ENCODE measurements around the gene SAYSD1. TPM values are rescaled to one million over a fixed set of nuclear protein-coding genes. Genes with fewer than 3 reads are reported as not detected.

Gene SAYSD1
- total RNA-seq, 1 donor from 2014 or later = 8.2 TPM

- no peak for TF ChIP-seq EZH2phosphoT487 (IDR thresholded peaks at IDR 0.05)
- TF ChIP-seq, protein P1, sequence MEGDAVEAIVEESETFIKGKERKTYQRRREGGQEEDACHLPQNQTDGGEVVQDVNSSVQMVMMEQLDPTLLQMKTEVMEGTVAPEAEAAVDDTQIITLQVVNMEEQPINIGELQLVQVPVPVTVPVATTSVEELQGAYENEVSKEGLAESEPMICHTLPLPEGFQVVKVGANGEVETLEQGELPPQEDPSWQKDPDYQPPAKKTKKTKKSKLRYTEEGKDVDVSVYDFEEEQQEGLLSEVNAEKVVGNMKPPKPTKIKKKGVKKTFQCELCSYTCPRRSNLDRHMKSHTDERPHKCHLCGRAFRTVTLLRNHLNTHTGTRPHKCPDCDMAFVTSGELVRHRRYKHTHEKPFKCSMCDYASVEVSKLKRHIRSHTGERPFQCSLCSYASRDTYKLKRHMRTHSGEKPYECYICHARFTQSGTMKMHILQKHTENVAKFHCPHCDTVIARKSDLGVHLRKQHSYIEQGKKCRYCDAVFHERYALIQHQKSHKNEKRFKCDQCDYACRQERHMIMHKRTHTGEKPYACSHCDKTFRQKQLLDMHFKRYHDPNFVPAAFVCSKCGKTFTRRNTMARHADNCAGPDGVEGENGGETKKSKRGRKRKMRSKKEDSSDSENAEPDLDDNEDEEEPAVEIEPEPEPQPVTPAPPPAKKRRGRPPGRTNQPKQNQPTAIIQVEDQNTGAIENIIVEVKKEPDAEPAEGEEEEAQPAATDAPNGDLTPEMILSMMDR (IDR thresholded peaks at IDR 0.05) = peak; percentile 78
- no peak for TF ChIP-seq EZH2 (IDR thresholded peaks at IDR 0.05)
- H3K36me3 ChIP-seq = no peaks in the 10 kb centered on the region
- Mint-ChIP-seq H3K27ac (no peak overlapping the region), H3K9me3 (no peaks in the 10 kb centered on the region), H3K4me3 (no peak overlapping the region), H3K36me3 (peaks cover 15% of the 10 kb centered on the region), H3K27me3 (ENCODE audit: insufficient read depth, low read depth) (peaks cover 2% of the 10 kb centered on the region), H3K4me1 (no peaks in the 10 kb centered on the region)
- peaks cover 6% of the 10 kb centered on the region for H4K20me1 ChIP-seq (ENCODE audit: low read depth)
- H3K27ac ChIP-seq = no peak overlapping the region
- H2AFZ ChIP-seq (replicated peaks) = no peak overlapping the region
- no peak overlapping the region for H3K4me2 ChIP-seq
- H3K4me3 ChIP-seq = no peak overlapping the region
- no peaks in the 10 kb centered on the region for H3K27me3 ChIP-seq
- no peaks in the 10 kb centered on the region for H3K79me2 ChIP-seq (ENCODE audit: low read depth)
- H3K9me3 ChIP-seq (ENCODE audit: low read depth) = no peaks in the 10 kb centered on the region
- no peaks in the 10 kb centered on the region for H3F3A ChIP-seq (ENCODE audit: low read depth)
- no peak overlapping the region for H3K9ac ChIP-seq
- peak; percentile 80 for DNase-seq (ENCODE audit: low spot score)
- no peaks in the 10 kb centered on the region for H3K4me1 ChIP-seq
These were observed 12.7 kb downstream of the SAYSD1 start for GRCh38 chr6:39102071-39102820.

DNA sequence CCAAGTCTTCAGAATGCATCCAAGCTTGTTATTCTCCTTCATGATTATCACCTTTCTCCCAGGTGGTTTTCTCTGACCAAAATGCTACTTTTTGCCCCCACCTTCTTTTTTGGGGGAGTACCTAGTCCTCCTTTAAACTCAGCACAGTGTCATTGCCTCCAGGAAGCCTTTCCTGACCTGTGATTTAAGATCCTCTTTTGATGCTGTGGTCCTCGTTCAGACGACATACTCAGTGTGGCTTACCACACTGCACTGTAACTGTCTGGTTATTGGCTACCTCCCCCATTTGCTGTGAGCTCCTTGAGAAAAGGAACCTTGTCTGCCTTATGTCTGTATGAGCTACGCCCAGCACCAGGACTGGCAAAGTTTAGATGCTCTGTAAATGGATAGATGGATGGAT, 14.6 kb downstream of the SAYSD1 start:
- TF ChIP-seq, protein P1 (IDR thresholded peaks at IDR 0.05) = no peak
- TF ChIP-seq EZH2phosphoT487 (IDR thresholded peaks at IDR 0.05) (no peak), EZH2 (IDR thresholded peaks at IDR 0.05) (no peak)
- Histone ChIP-seq H3K9ac (no peak overlapping the region), H3K79me2 (ENCODE audit: low read depth) (no peaks in the 10 kb centered on the region), H3F3A (ENCODE audit: low read depth) (no peaks in the 10 kb centered on the region), H4K20me1 (ENCODE audit: low read depth) (peaks cover 6% of the 10 kb centered on the region), H3K27me3 (no peaks in the 10 kb centered on the region), H2AFZ (replicated peaks) (no peak overlapping the region), H3K27ac (no peak overlapping the region), H3K4me3 (no peak overlapping the region), H3K36me3 (no peaks in the 10 kb centered on the region), H3K4me1 (no peaks in the 10 kb centered on the region), H3K9me3 (ENCODE audit: low read depth) (no peaks in the 10 kb centered on the region), H3K4me2 (no peak overlapping the region)
- no peaks in the 10 kb centered on the region for H3K4me1 Mint-ChIP-seq
- no peak overlapping the region for H3K27ac Mint-ChIP-seq
- peaks cover 8% of the 10 kb centered on the region for H3K36me3 Mint-ChIP-seq
- H3K27me3 Mint-ChIP-seq (ENCODE audit: insufficient read depth, low read depth) = peaks cover 3% of the 10 kb centered on the region
- no peak for DNase-seq (ENCODE audit: low spot score)
- no peak overlapping the region for H3K4me3 Mint-ChIP-seq
- H3K9me3 Mint-ChIP-seq = no peaks in the 10 kb centered on the region

DNA sequence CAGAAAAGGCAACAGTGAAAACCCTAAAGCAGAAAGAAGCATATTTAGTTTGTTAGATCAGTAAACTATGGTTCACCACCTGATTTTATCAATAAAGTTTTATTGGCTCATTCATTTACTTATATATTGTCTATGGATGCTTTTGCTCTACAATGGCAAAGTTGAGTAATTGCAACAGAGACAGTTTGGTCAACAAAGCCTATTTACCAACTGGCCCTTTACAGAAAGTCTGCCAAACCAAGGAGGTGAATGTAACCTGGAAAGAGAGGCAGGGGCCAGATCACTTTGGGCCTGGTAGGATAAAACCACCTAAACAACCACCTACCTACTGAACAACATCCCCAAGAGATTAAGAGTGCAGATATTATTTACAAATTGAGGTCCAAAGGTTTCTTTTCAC, 19.4 kb downstream of the SAYSD1 start:
- no peak for DNase-seq (ENCODE audit: low spot score)
- no peak overlapping the region for H2AFZ ChIP-seq (replicated peaks)
- Mint-ChIP-seq H3K4me1 (peaks cover 6% of the 10 kb centered on the region), H3K4me3 (no peak overlapping the region), H3K9me3 (no peaks in the 10 kb centered on the region), H3K27me3 (ENCODE audit: insufficient read depth, low read depth) (peaks cover 5% of the 10 kb centered on the region), H3K27ac (no peak overlapping the region), H3K36me3 (no peaks in the 10 kb centered on the region)
- no peaks in the 10 kb centered on the region for H3K27me3 ChIP-seq
- no peaks in the 10 kb centered on the region for H3K36me3 ChIP-seq
- no peak overlapping the region for H3K27ac ChIP-seq
- H3K4me2 ChIP-seq = no peak overlapping the region
- no peak overlapping the region for H3K9ac ChIP-seq
- H3K79me2 ChIP-seq (ENCODE audit: low read depth) = no peaks in the 10 kb centered on the region
- H3F3A ChIP-seq (ENCODE audit: low read depth) = no peaks in the 10 kb centered on the region
- H3K9me3 ChIP-seq (ENCODE audit: low read depth) = no peaks in the 10 kb centered on the region
- peaks cover 18% of the 10 kb centered on the region for H3K4me1 ChIP-seq
- H4K20me1 ChIP-seq (ENCODE audit: low read depth) = peaks cover 11% of the 10 kb centered on the region
- no peak overlapping the region for H3K4me3 ChIP-seq
- TF ChIP-seq EZH2phosphoT487 (IDR thresholded peaks at IDR 0.05) (no peak), EZH2 (IDR thresholded peaks at IDR 0.05) (no peak)
- TF ChIP-seq, protein P1 (IDR thresholded peaks at IDR 0.05) = no peak

All from neural progenitor cell (in vitro differentiated cells).